ENCODE measurements around the gene CCDC81.
A peak's percentile ranks its signal among the peaks of the same experiment; 100 is the strongest.
"Not testable (repeated sequence)": the region's sequence is repeated elsewhere in the genome, so short reads cannot be mapped to it uniquely, and the experiment has no call there.

The CCDC81 gene

GRCh38 chr11:86374586-86374985, at the start of gene CCDC81:
TSS of gene CCDC81 (plus strand) at chr11:86374887. CDS start at chr11:86375164, 277 bp downstream.
- no peak for DNase-seq (ENCODE audit: low read depth)

- DNase-seq (ENCODE audit: low read depth), result no peak
Observed at GRCh38 chr11:86335131-86335767, 39.4 kb upstream of the CCDC81 start.

- no peak for DNase-seq (ENCODE audit: low read depth)
Observed at GRCh38 chr11:86337227-86337626, 37.5 kb upstream of the CCDC81 start.

- no peak for DNase-seq (ENCODE audit: low read depth)
Observed at GRCh38 chr11:86341382-86341781, 33.3 kb upstream of the CCDC81 start.

- DNase-seq (ENCODE audit: low read depth), result no peak
Observed at GRCh38 chr11:86346513-86346912, 28.2 kb upstream of the CCDC81 start.

GRCh38 chr11:86355256-86355655, 19.4 kb upstream of the CCDC81 start:
- no peak for DNase-seq (ENCODE audit: low read depth)

- not testable (repeated sequence) for DNase-seq (ENCODE audit: low read depth)
Observed at GRCh38 chr11:86357412-86357811, 17.3 kb upstream of the CCDC81 start.

GRCh38 chr11:86358720-86359119, 16.0 kb upstream of the CCDC81 start:
- no peak for DNase-seq (ENCODE audit: low read depth)

GRCh38 chr11:86360775-86361395, 13.8 kb upstream of the CCDC81 start:
- no peak for DNase-seq (ENCODE audit: low read depth)

GRCh38 chr11:86363424-86363823, 11.3 kb upstream of the CCDC81 start:
- no peak for DNase-seq (ENCODE audit: low read depth)

GRCh38 chr11:86365546-86365945, 9.1 kb upstream of the CCDC81 start:
- DNase-seq (ENCODE audit: low read depth), result no peak

GRCh38 chr11:86369668-86370067, 5.0 kb upstream of the CCDC81 start:
- no peak for DNase-seq (ENCODE audit: low read depth)

GRCh38 chr11:86370171-86370570, 4.5 kb upstream of the CCDC81 start:
- DNase-seq (ENCODE audit: low read depth), result no peak

- DNase-seq (ENCODE audit: low read depth), result peak; percentile 68
Observed at GRCh38 chr11:86370922-86371594, 3.6 kb upstream of the CCDC81 start.

GRCh38 chr11:86372041-86372440, 2.6 kb upstream of the CCDC81 start:
- no peak for DNase-seq (ENCODE audit: low read depth)

- DNase-seq (ENCODE audit: low read depth), result no peak
Observed at GRCh38 chr11:86372586-86372985, 2.1 kb upstream of the CCDC81 start.

GRCh38 chr11:86374069-86374468, 618 bp upstream of the CCDC81 start:
- DNase-seq (ENCODE audit: low read depth), result no peak

GRCh38 chr11:86377972-86378371, 3.3 kb downstream of the CCDC81 start:
- no peak for DNase-seq (ENCODE audit: low read depth)

- no peak for DNase-seq (ENCODE audit: low read depth)
Observed at GRCh38 chr11:86380295-86381059, 5.8 kb downstream of the CCDC81 start.

GRCh38 chr11:86383041-86383955, 8.6 kb downstream of the CCDC81 start:
- DNase-seq (ENCODE audit: low read depth), result no peak

- no peak for DNase-seq (ENCODE audit: low read depth)
Observed at GRCh38 chr11:86386283-86386682, 11.6 kb downstream of the CCDC81 start.

GRCh38 chr11:86386746-86387145, 12.1 kb downstream of the CCDC81 start:
- DNase-seq (ENCODE audit: low read depth), result no peak
